Esophagus muscularis mucosa (tissue), 4 donors: ENCODE data around the gene NF2. TPM values are rescaled to one million over a fixed set of nuclear protein-coding genes. Genes with fewer than 3 reads are reported as not detected.

Source experiments
- DNase-seq: peaks from one replicate; pipeline ENCODE4 v3.0.0-alpha.2; 2017; ENCODE audit errors: extremely low spot score
- H3K27ac ChIP-seq, 4 donors: fragments of 200-600 bp; sonication (generic); replicated peaks in 1 of 4; 1 replicate in 3 of 4; 2 replicates in 1 of 4; pipeline ENCODE4 v1.5.1; 2016 to 2019; ENCODE audit warnings: mild to moderate bottlenecking in 1 of 4
- H3K27me3 ChIP-seq, 4 donors: fragments of 200-600 bp; sonication (generic); one replicate each; pipeline versions ENCODE4 v1.5.1 to v1.6.0; 2016 to 2019
- H3K36me3 ChIP-seq, 4 donors: fragments of 200-600 bp; sonication (generic); one replicate each; pipeline ENCODE4 v1.5.1; 2016 to 2019
- H3K4me1 ChIP-seq, 4 donors: fragments of 200-600 bp; sonication (generic); one replicate each; pipeline ENCODE4 v1.5.1; 2016 to 2019
- H3K4me3 ChIP-seq, 4 donors: fragments of 200-600 bp; sonication (generic); 1 replicate in 2 of 4; 2 replicates in 2 of 4; pipeline ENCODE4 v1.5.1; 2016 to 2019; ENCODE audit warnings: mild to moderate bottlenecking in 4 of 4, moderate library complexity in 1 of 4
- H3K9me3 ChIP-seq, 4 donors: fragments of 200-600 bp; sonication (generic); 1 replicate in 3 of 4; 2 replicates in 1 of 4; pipeline ENCODE4 v1.5.1; 2016 to 2019
- EP300 ChIP-seq: sonication (generic); formaldehyde crosslinking; IDR thresholded peaks from one replicate; pipeline ENCODE4 v1.6.1; 2017; ENCODE audit warnings: antibody characterized with exemption
- POLR2A ChIP-seq: fragments of 450-650 bp; IDR thresholded peaks from one replicate; pipeline ENCODE4 v1.6.1; 2017; ENCODE audit warnings: antibody characterized with exemption, moderate library complexity, mild to moderate bottlenecking, low read depth
- POLR2AphosphoS5 ChIP-seq, 2 donors: sonication (generic); formaldehyde crosslinking; IDR thresholded peaks; one replicate each; pipeline ENCODE4 v1.6.1; 2017; ENCODE audit warnings: antibody characterized with exemption in 2 of 2
- WGBS: methylation state at CpG from one replicate; pipeline ENCODE4 v1.1.5; 2018; 5-methylcytosine and 5-hydroxymethylcytosine counted together
- intact Hi-C: fragments of 100-400 bp; cut with DNase I; formaldehyde crosslinking; loops from one replicate; pipeline ENCODE4 v1.15.1; 2023
- total RNA-seq, 4 donors: library from RNA; depleted of rRNA; stranded (reverse); fragments of >200 nt; gene quantifications; one replicate each; pipeline versions ENCODE4 v1.1.0 to v1.2.1, GENCODE V29; 2016
- TF ChIP-seq, protein P1 (sequence below), 3 experiments: fragments of 200-600 bp in 2 of 3; fragments of 450-650 bp in 1 of 3; sonication (generic) in 2 of 3; IDR thresholded peaks; one replicate each; pipeline ENCODE4 v1.5.1; 2017 to 2019; ENCODE audit warnings: antibody characterized with exemption in 3 of 3, mild to moderate bottlenecking in 2 of 3, moderate library complexity in 1 of 3

The NF2 gene
- total RNA-seq = 10 to 100 TPM; 34.5 to 47.3 (median 42.0) TPM

DNA sequence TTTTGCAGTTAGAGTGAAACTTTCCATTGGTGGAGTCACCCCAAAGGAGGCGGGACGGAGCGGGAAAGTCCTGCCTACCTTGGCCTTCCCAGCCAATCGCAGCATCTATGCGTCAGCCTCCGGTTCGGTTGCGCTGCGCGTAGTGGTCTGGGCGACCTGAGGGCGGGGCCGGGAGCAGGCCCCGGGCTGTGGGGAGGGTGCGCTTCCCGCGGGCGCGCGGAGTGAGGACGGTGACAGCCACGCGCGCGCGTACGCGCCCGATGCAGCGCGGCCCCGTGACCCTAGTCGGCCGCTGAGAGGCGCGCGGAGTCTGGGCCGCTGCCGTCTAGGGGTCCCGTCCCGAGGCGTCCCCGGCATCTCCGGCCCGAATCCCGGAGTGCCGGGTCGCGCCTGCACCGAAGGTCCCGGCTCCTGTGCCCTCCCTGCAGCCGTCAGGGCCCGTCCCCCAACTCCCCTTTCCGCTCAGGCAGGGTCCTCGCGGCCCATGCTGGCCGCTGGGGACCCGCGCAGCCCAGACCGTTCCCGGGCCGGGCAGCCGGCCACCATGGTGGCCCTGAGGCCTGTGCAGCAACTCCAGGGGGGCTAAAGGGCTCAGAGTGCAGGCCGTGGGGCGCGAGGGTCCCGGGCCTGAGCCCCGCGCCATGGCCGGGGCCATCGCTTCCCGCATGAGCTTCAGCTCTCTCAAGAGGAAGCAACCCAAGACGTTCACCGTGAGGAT lies at the start of gene NF2:
TSS of gene NF2 (plus strand) at position 276 of the 718 bp plus-strand sequence. CDS start at position 642, 366 bp downstream.
- H3K27ac ChIP-seq = peak within 1 kb of the TSS; percentile 90 to 95 (median 94)
- H3K36me3 ChIP-seq = peaks cover 0 to 5% (median 2%) of the 10 kb centered on the region in 4 donors
- no peaks in the 10 kb centered on the region for H3K27me3 ChIP-seq
- WGBS = under 1% methylated on average over 41 of the region's 74 CpGs
- peak; percentile 99 for DNase-seq
- no peaks in the 10 kb centered on the region for H3K9me3 ChIP-seq
- TF ChIP-seq, protein P1, sequence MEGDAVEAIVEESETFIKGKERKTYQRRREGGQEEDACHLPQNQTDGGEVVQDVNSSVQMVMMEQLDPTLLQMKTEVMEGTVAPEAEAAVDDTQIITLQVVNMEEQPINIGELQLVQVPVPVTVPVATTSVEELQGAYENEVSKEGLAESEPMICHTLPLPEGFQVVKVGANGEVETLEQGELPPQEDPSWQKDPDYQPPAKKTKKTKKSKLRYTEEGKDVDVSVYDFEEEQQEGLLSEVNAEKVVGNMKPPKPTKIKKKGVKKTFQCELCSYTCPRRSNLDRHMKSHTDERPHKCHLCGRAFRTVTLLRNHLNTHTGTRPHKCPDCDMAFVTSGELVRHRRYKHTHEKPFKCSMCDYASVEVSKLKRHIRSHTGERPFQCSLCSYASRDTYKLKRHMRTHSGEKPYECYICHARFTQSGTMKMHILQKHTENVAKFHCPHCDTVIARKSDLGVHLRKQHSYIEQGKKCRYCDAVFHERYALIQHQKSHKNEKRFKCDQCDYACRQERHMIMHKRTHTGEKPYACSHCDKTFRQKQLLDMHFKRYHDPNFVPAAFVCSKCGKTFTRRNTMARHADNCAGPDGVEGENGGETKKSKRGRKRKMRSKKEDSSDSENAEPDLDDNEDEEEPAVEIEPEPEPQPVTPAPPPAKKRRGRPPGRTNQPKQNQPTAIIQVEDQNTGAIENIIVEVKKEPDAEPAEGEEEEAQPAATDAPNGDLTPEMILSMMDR (IDR thresholded peaks at IDR 0.05) = peak in 2 of 3 experiments; percentile 2 to 8
- TF ChIP-seq EP300 (no peak), POLR2AphosphoS5 (IDR thresholded peaks at IDR 0.05) (peak; percentile 75 to 89)
- intact Hi-C loops = loop anchor here (10.0 kb wide), 1 partner anchor 161 kb away; the partner anchor contains the start of genes UQCR10 and ZMAT5
- peak within 1 kb of the TSS; percentile 63 to 91 (median 84) for H3K4me3 ChIP-seq
- H3K4me1 ChIP-seq = peaks cover 15 to 32% (median 26%) of the 10 kb centered on the region in 4 donors

GRCh38 chr22:29555065-29555644 lies 48.3 kb upstream of the NF2 start:
- no peak for DNase-seq
- Histone ChIP-seq H3K4me1 (peaks cover 9 to 19% (median 16%) of the 10 kb centered on the region in 4 donors), H3K4me3 (no peak overlapping the region), H3K9me3 (no peaks in the 10 kb centered on the region), H3K27ac (peak overlapping the region in 2 of 4 donors; percentile 86 to 91), H3K27me3 (no peaks in the 10 kb centered on the region), H3K36me3 (peaks cover 10 to 57% (median 34%) of the 10 kb centered on the region in 4 donors)
- intact Hi-C loops = no loop called here
- no peak for TF ChIP-seq POLR2A
- no peak for TF ChIP-seq EP300
- TF ChIP-seq, protein P1 (IDR thresholded peaks at IDR 0.05) = no peak
- no peak for TF ChIP-seq POLR2AphosphoS5 (IDR thresholded peaks at IDR 0.05)
- WGBS = 62% methylated on average over 4 of the region's 4 CpGs

DNA sequence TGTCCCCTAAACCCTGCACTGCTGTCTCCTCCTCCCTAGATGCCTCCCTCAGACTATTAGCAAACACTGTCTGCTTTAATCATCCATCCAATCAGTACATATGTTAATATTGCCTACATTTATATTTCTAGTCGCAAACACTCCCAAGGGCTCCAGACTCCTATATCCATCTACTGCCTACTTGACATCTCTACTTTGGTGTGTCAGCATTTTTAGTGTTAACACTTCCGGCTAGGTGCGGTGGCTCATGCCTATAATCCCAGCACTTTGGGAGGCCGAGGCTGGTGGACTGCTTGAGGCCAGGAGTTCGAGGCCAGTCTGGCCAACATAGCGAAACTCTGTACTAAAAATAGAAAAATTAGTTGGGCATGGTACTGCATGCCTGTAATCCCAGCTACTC lies 44.4 kb upstream of the NF2 start:
- Histone ChIP-seq H3K4me3 (no peak overlapping the region), H3K36me3 (peaks cover 21 to 91% (median 55%) of the 10 kb centered on the region in 4 donors), H3K27me3 (no peaks in the 10 kb centered on the region), H3K27ac (no peak overlapping the region), H3K9me3 (no peaks in the 10 kb centered on the region), H3K4me1 (peaks cover 9% of the 10 kb centered on the region in 4 donors)
- DNase-seq = no peak
- 100% methylated on average over 6 of the region's 6 CpGs for WGBS
- intact Hi-C loops = no loop called here
- TF ChIP-seq EP300 (no peak), POLR2A (no peak), POLR2AphosphoS5 (IDR thresholded peaks at IDR 0.05) (no peak)
- TF ChIP-seq, protein P1 (IDR thresholded peaks at IDR 0.05) = no peak

GRCh38 chr22:29559853-29560252 lies 43.6 kb upstream of the NF2 start:
- no peak overlapping the region for H3K4me3 ChIP-seq
- H3K27ac ChIP-seq = no peak overlapping the region
- TF ChIP-seq POLR2A = no peak
- TF ChIP-seq POLR2AphosphoS5 (IDR thresholded peaks at IDR 0.05) = no peak
- TF ChIP-seq, protein P1 (IDR thresholded peaks at IDR 0.05) = no peak
- TF ChIP-seq EP300 = no peak
- peaks cover under 1 to 1% (median under 1%) of the 10 kb centered on the region in 4 donors for H3K4me1 ChIP-seq
- H3K27me3 ChIP-seq = no peaks in the 10 kb centered on the region
- no peak for DNase-seq
- intact Hi-C loops = no loop called here
- WGBS = 94% methylated on average over 2 of the region's 2 CpGs
- no peaks in the 10 kb centered on the region for H3K9me3 ChIP-seq
- peaks cover 21 to 99% (median 58%) of the 10 kb centered on the region in 4 donors for H3K36me3 ChIP-seq
